K562 (cell line): ENCODE measurements around the gene PYGB. TPM values are rescaled to one million over a fixed set of nuclear protein-coding genes. Genes with fewer than 3 reads are reported as not detected.

Experiments used
- ATAC-seq: fragments of 200-7000 bp; cut with Tn5 transposase; 3 replicates; pipeline ENCODE4 v1.9.1; 2020; ENCODE audit warnings: moderate library complexity
- BruUV-seq: library from RNA; stranded (reverse); fragments of 400-500 nt; replicated peaks from 2 replicates; lab custom pipeline; 2021; lab: Mats Ljungman, UMichigan
- CTCF ChIA-PET: fragments of 300-600 bp; formaldehyde crosslinking; extraction: SDS; loops from one replicate; lab custom pipeline; 2021; ENCODE audit warnings: low intra/inter-chr PET ratio; lab: Yijun Ruan, JAX
- POLR2A ChIA-PET: fragments of 300-600, 350-650 bp; sonication (Branson Sonifier 250); formaldehyde crosslinking; extraction: SDS; loops from one replicate; lab custom pipeline; 2021; ENCODE audit warnings: antibody characterized with exemption, inconsistent platforms; lab: Yijun Ruan, JAX
- DNase-seq, 4 experiments: peaks; one replicate each; pipeline versions ENCODE4 v3.0.0 to v3.0.0-alpha.2; 2011 to 2018; ENCODE audit warnings: low spot score in 3 of 4, mixed read lengths in 3 of 4; ENCODE audit errors: extremely low read depth in 1 of 4
- FAIRE-seq: peaks from 2 replicates; lab custom pipeline; 2011; peaks lifted over from hg19 to GRCh38; lab: Jason Lieb, UNC
- H2AFZ ChIP-seq: 2 replicates; pipeline ENCODE4 v1.6.0; 2011; ENCODE audit warnings: low read depth, low read length, control low read depth, inconsistent platforms
- H3K27ac ChIP-seq: fragments of 200-600 bp; 3 replicates; pipeline ENCODE4 v1.8.0; 2011; ENCODE audit warnings: low read depth, mild to moderate bottlenecking, control low read depth, inconsistent platforms, low read length, moderate library complexity, mixed read lengths; ENCODE audit errors: extremely low read depth
- H3K27me3 ChIP-seq, 2 experiments: fragments of 300-600 bp in 1 of 2; 2 replicates in 1 of 2; 3 replicates in 1 of 2; pipeline versions ENCODE4 v1.6.0 to v1.8.0; 2011; ENCODE audit warnings: inconsistent platforms in 2 of 2, low read length in 2 of 2, mild to moderate bottlenecking in 1 of 2, mixed read lengths in 1 of 2, moderate library complexity in 1 of 2; ENCODE audit not compliant: control insufficient read depth in 2 of 2, insufficient read depth in 2 of 2
- H3K36me3 ChIP-seq: fragments of 300-600 bp; 3 replicates; pipeline ENCODE4 v1.8.0; 2011; ENCODE audit warnings: mild to moderate bottlenecking, low read length, inconsistent platforms; ENCODE audit not compliant: control insufficient read depth, insufficient read depth
- H3K4me1 ChIP-seq, 2 experiments: fragments of 200-600 bp in 1 of 2; replicated peaks in 1 of 2; 2 replicates in 1 of 2; 3 replicates in 1 of 2; pipeline versions ENCODE4 v1.5.1 to v1.8.0; 2011; ENCODE audit warnings: inconsistent platforms in 2 of 2, low read length in 2 of 2, mild to moderate bottlenecking in 1 of 2, mixed read lengths in 1 of 2, moderate library complexity in 1 of 2; ENCODE audit not compliant: control insufficient read depth in 2 of 2, insufficient read depth in 2 of 2
- H3K4me2 ChIP-seq: 2 replicates; pipeline ENCODE4 v1.6.1; 2011; ENCODE audit warnings: low read length, control low read depth, inconsistent platforms, mixed read lengths; ENCODE audit not compliant: insufficient read depth
- H3K4me3 ChIP-seq: fragments of 200-600 bp; sonication (generic), shearing (Covaris generic); 2 replicates; pipeline ENCODE4 v1.5.1; 2016; ENCODE audit warnings: control low read depth, inconsistent platforms
- H3K79me2 ChIP-seq: fragments of 200-600 bp; 3 replicates; pipeline ENCODE4 v1.8.0; 2011; ENCODE audit warnings: low read length, inconsistent platforms; ENCODE audit not compliant: control insufficient read depth, insufficient read depth
- H3K9ac ChIP-seq, 2 experiments: 2 replicates each; pipeline versions ENCODE4 v1.6.0 to v1.6.1; 2011; ENCODE audit warnings: low read depth in 2 of 2, low read length in 2 of 2, control low read depth in 1 of 2, inconsistent platforms in 1 of 2, mild to moderate bottlenecking in 1 of 2, mixed read lengths in 1 of 2; ENCODE audit not compliant: insufficient read depth in 1 of 2
- H3K9me1 ChIP-seq: one replicate; pipeline ENCODE4 v1.6.0; 2011; ENCODE audit warnings: inconsistent platforms, mild to moderate bottlenecking, low read length, moderate library complexity; ENCODE audit not compliant: control insufficient read depth, insufficient read depth
- H3K9me3 ChIP-seq: replicated peaks from 2 replicates; pipeline ENCODE4 v1.5.1; 2011; ENCODE audit warnings: low read depth, low read length, inconsistent platforms; ENCODE audit not compliant: control insufficient read depth, insufficient read depth
- H4K20me1 ChIP-seq: replicated peaks from 2 replicates; pipeline ENCODE4 v1.6.1; 2011; ENCODE audit warnings: low read length, inconsistent platforms, mixed read lengths; ENCODE audit not compliant: control insufficient read depth, insufficient read depth
- ZNF263 ChIP-seq: sonication (generic); formaldehyde crosslinking; IDR thresholded peaks from 2 replicates; pipeline ENCODE4 v1.8.0; 2022; ENCODE audit warnings: mild to moderate bottlenecking, missing genetic modification reagents, borderline replicate concordance
- WGBS: fragments of 100-300 bp; shearing (Covaris generic); methylation state at CpG from one replicate; pipeline ENCODE4 v1.1.6; 2016; ENCODE audit warnings: low coverage, mixed read lengths; ENCODE audit not compliant: insufficient coverage; ENCODE audit errors: missing lambda C conversion rate; 5-methylcytosine and 5-hydroxymethylcytosine counted together
- in situ Hi-C: fragments of 300-500 bp; cut with MboI; formaldehyde crosslinking; loops from 4 replicates; pipeline ENCODE4 v1.15.0; 2018; ENCODE audit warnings: inconsistent platforms, mixed read lengths
- intact Hi-C: fragments of 100-400 bp; cut with micrococcal nuclease; formaldehyde crosslinking; loops from 2 replicates; pipeline ENCODE4 v1.14.2; 2022
- polyA plus RNA-seq, 8 experiments: library from polyadenylated mRNA; depleted of rRNA in 4 of 8; stranded (reverse) in 5 of 8; unstranded in 3 of 8; fragments of >200 nt; fragmentation: Nextera tagmentation in 2 of 8; fragmentation: Illumina TruSeq in 1 of 8; extraction: Ambion mirVana in 2 of 8; extraction: Trizol in 1 of 8; gene quantifications; 2 replicates each; pipeline versions ENCODE4 v1.2.1 to v1.2.3, GENCODE V29; 2011 to 2014; ENCODE audit warnings: inconsistent platforms in 1 of 8, missing spikeins in 1 of 8
- total RNA-seq, 7 experiments: library from RNA; depleted of rRNA in 6 of 7; stranded (reverse); fragments of >200 nt in 6 of 7; fragmentation: Illumina TruSeq in 2 of 7; extraction: Trizol in 2 of 7; gene quantifications; 2 replicates each; pipeline versions ENCODE4 v1.2.1 to v1.2.3, GENCODE V29; 2011 to 2021; ENCODE audit warnings: low replicate concordance in 1 of 7
- TF ChIP-seq, protein P1 (sequence below): fragments of 200-600 bp; sonication (generic); IDR thresholded peaks from one replicate; pipeline ENCODE4 v1.6.1; 2012; ENCODE audit warnings: mild to moderate bottlenecking, low read depth, low read length, inconsistent platforms
- TF ChIP-seq, protein P2 (sequence below): sonication (generic); formaldehyde crosslinking; IDR thresholded peaks from 2 replicates; pipeline ENCODE4 v1.8.0; 2022; ENCODE audit warnings: mild to moderate bottlenecking, missing genetic modification reagents
- TF ChIP-seq, protein P3 (sequence below): sonication (generic); formaldehyde crosslinking; IDR thresholded peaks from 2 replicates; pipeline ENCODE4 v1.8.1; 2023; ENCODE audit warnings: mild to moderate bottlenecking, missing genetic modification reagents

PYGB gene
- total and polyA plus RNA-seq, 9 of the 15 experiments (the other 6 are each of a cell fraction or from before 2014, with no cell fraction given), result 0.34 to 18.0 (median 9.8) TPM

DNA sequence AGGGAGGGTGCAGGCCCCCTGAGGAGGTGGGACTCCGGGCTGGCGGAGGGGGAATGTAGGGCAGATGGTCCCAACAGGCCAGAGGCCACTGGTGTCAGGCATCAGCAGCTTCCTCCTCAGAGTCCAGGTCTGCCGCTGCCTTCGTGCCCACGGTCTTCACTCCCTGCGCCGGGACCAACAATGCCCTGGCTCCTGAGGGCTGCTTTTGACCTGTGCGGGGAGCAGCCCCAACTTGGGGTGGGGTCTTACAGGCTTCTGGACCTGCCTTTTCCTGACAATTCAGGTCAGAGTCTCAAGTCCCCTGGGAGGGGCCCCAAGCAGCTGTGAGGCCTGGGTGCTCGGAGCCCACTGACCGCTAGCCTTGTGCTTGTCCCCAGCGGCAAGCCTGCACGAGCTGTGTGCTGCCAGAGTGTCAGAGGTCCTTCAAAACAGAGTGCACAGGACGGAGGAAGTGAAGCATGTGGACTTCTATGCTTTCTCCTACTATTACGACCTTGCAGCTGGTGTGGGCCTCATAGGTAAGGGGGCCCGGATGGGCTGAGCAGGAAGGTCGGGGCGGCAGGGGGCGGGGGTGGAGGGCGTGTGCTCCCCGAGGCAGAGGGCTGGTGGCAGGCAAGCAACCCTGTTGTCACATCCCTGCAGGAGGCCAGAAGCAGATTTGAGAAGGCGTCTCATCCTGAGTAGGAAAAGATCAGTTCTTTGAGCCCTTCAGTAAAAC lies 25.3 kb upstream of the PYGB start:
- H3K9ac ChIP-seq, result peak overlapping the region in 1 of 2 experiments; percentile 81; a peak in 3 of 4 replicates
- POLR2A ChIA-PET, result interaction anchor here (0.8 to 1.9 kb wide), 3 partner anchors 13 to 25 kb away, joined by 3 to 5 read pairs (median 3); no protein-coding TSS in a partner anchor
- peaks cover 30 to 54% of the 10 kb centered on the region in 2 experiments for H3K4me1 ChIP-seq
- H3K79me2 ChIP-seq, result no peaks in the 10 kb centered on the region
- H3K9me3 ChIP-seq, result no peaks in the 10 kb centered on the region
- H3K36me3 ChIP-seq, result no peaks in the 10 kb centered on the region; the same call in 1 of the 3 replicates
- H3K9me1 ChIP-seq, result peaks cover 3% of the 10 kb centered on the region
- no TSS peak for BruUV-seq
- H4K20me1 ChIP-seq, result 0 out of 2 replicates have a peak, but pooled peaks cover 3% of the 10 kb centered on the region
- H2AFZ ChIP-seq, result no peak overlapping the region
- ATAC-seq (peak; percentile 11), FAIRE-seq (no peak), DNase-seq (peak in 3 of 4 experiments; percentile 21 to 27 (median 26))
- WGBS, result 60% methylated on average over 8 of the region's 21 CpGs
- in situ Hi-C loops (no loop called here), intact Hi-C loops (loop anchor here (1.0 kb wide), 1 partner anchor 26 kb away; the partner anchor contains the start of gene PYGB)
- no peak overlapping the region for H3K4me3 ChIP-seq
- no peaks in the 10 kb centered on the region for H3K27me3 ChIP-seq
- CTCF ChIA-PET, result no interaction called here
- peak overlapping the region; percentile 29; the same call in 1 of the 2 replicates for H3K4me2 ChIP-seq
- peak overlapping the region; percentile 81; the same call in 2 of the 3 replicates for H3K27ac ChIP-seq
- no peak for TF ChIP-seq ZNF263 (CRISPR knock-in tag)
- TF ChIP-seq, protein P1, sequence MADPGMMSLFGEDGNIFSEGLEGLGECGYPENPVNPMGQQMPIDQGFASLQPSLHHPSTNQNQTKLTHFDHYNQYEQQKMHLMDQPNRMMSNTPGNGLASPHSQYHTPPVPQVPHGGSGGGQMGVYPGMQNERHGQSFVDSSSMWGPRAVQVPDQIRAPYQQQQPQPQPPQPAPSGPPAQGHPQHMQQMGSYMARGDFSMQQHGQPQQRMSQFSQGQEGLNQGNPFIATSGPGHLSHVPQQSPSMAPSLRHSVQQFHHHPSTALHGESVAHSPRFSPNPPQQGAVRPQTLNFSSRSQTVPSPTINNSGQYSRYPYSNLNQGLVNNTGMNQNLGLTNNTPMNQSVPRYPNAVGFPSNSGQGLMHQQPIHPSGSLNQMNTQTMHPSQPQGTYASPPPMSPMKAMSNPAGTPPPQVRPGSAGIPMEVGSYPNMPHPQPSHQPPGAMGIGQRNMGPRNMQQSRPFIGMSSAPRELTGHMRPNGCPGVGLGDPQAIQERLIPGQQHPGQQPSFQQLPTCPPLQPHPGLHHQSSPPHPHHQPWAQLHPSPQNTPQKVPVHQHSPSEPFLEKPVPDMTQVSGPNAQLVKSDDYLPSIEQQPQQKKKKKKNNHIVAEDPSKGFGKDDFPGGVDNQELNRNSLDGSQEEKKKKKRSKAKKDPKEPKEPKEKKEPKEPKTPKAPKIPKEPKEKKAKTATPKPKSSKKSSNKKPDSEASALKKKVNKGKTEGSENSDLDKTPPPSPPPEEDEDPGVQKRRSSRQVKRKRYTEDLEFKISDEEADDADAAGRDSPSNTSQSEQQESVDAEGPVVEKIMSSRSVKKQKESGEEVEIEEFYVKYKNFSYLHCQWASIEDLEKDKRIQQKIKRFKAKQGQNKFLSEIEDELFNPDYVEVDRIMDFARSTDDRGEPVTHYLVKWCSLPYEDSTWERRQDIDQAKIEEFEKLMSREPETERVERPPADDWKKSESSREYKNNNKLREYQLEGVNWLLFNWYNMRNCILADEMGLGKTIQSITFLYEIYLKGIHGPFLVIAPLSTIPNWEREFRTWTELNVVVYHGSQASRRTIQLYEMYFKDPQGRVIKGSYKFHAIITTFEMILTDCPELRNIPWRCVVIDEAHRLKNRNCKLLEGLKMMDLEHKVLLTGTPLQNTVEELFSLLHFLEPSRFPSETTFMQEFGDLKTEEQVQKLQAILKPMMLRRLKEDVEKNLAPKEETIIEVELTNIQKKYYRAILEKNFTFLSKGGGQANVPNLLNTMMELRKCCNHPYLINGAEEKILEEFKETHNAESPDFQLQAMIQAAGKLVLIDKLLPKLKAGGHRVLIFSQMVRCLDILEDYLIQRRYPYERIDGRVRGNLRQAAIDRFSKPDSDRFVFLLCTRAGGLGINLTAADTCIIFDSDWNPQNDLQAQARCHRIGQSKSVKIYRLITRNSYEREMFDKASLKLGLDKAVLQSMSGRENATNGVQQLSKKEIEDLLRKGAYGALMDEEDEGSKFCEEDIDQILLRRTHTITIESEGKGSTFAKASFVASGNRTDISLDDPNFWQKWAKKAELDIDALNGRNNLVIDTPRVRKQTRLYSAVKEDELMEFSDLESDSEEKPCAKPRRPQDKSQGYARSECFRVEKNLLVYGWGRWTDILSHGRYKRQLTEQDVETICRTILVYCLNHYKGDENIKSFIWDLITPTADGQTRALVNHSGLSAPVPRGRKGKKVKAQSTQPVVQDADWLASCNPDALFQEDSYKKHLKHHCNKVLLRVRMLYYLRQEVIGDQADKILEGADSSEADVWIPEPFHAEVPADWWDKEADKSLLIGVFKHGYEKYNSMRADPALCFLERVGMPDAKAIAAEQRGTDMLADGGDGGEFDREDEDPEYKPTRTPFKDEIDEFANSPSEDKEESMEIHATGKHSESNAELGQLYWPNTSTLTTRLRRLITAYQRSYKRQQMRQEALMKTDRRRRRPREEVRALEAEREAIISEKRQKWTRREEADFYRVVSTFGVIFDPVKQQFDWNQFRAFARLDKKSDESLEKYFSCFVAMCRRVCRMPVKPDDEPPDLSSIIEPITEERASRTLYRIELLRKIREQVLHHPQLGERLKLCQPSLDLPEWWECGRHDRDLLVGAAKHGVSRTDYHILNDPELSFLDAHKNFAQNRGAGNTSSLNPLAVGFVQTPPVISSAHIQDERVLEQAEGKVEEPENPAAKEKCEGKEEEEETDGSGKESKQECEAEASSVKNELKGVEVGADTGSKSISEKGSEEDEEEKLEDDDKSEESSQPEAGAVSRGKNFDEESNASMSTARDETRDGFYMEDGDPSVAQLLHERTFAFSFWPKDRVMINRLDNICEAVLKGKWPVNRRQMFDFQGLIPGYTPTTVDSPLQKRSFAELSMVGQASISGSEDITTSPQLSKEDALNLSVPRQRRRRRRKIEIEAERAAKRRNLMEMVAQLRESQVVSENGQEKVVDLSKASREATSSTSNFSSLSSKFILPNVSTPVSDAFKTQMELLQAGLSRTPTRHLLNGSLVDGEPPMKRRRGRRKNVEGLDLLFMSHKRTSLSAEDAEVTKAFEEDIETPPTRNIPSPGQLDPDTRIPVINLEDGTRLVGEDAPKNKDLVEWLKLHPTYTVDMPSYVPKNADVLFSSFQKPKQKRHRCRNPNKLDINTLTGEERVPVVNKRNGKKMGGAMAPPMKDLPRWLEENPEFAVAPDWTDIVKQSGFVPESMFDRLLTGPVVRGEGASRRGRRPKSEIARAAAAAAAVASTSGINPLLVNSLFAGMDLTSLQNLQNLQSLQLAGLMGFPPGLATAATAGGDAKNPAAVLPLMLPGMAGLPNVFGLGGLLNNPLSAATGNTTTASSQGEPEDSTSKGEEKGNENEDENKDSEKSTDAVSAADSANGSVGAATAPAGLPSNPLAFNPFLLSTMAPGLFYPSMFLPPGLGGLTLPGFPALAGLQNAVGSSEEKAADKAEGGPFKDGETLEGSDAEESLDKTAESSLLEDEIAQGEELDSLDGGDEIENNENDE, result no peak
- TF ChIP-seq, protein P2, sequence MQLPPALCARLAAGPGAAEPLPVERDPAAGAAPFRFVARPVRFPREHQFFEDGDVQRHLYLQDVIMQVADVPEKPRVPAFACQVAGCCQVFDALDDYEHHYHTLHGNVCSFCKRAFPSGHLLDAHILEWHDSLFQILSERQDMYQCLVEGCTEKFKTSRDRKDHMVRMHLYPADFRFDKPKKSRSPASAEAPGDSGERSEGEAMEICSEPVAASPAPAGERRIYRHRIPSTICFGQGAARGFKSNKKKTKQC (CRISPR knock-in tag), result no peak
- TF ChIP-seq, protein P3, sequence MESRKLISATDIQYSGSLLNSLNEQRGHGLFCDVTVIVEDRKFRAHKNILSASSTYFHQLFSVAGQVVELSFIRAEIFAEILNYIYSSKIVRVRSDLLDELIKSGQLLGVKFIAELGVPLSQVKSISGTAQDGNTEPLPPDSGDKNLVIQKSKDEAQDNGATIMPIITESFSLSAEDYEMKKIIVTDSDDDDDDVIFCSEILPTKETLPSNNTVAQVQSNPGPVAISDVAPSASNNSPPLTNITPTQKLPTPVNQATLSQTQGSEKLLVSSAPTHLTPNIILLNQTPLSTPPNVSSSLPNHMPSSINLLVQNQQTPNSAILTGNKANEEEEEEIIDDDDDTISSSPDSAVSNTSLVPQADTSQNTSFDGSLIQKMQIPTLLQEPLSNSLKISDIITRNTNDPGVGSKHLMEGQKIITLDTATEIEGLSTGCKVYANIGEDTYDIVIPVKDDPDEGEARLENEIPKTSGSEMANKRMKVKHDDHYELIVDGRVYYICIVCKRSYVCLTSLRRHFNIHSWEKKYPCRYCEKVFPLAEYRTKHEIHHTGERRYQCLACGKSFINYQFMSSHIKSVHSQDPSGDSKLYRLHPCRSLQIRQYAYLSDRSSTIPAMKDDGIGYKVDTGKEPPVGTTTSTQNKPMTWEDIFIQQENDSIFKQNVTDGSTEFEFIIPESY (CRISPR knock-in tag), result 0 out of 2 replicates have a peak, but pooled peaks have one; percentile 50
